OCI-M2 (cell line): Measurements from ENCODE around the gene GPR3.
"Not testable (repeated sequence)": the region's sequence is repeated elsewhere in the genome, so short reads cannot be mapped to it uniquely, and the experiment has no call there.

ENCODE experiments used
- DNase-seq: peaks from one replicate; lab custom pipeline; 2025; ENCODE audit not compliant: unreplicated experiment; lab: John Stamatoyannopoulos, UW

The GPR3 gene

DNA sequence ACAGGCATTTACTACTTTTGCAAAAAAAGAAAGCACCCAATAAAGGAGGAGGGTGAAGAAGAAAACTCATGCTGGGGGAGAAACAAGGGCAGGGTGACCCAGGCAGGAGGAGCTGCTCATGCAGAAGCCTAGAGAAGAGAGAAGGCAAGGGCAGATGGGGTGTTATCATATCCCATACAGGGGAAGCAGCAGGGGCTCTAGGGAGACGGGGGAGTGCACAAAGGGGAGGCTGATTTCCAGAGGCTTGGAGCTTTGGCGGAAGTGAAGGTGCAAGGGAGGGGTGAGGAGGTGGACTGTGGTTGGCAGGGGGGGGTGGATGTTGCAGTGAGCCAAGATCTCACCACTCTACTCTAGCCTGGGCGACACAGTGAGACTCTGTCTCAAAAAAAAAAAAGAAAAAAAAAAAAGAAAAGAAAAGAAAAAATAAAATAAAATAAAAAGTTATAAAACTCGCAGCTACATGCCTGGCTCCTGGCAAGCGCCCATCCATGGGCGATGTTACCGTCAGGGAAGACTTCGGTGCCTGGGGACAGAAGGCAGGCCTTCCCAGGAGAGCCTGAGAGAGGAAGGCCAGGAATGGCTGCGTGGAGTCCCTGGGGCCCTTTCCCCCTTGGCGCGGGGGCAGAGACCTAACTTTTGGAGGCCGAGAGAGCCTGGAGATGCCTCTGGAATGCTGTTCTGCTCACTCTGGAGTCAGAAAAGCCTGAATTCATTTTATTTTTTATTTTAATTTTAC lies 14.5 kb upstream of the GPR3 start:
- no peak for DNase-seq

DNA sequence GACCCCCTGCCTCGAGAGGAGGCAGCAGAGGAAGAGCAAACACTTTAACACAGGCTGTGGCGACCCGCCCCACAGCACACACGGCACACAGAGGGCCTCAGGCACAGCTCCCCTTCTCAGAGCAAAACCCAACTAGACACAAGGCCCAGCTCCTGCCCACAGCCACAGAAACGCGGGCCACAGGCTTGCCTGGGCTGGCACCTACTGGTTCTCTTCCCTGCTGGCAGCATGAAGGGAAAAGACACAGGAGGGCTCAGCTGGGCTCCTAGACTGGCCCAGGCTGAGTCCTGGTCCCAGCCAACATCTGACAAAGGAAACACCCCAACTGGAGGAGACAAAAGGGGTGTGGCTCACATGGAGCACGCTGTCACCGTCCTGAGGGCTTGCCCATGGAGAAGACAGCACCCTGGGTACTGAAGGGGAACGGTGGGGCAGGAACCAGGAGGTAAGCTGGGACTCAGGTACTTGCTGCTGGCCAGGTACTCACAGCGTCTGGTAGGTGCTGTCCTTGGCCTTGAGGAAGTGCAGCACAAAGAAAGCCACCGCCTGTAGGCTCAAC lies 12.8 kb upstream of the GPR3 start:
- no peak for DNase-seq

DNA sequence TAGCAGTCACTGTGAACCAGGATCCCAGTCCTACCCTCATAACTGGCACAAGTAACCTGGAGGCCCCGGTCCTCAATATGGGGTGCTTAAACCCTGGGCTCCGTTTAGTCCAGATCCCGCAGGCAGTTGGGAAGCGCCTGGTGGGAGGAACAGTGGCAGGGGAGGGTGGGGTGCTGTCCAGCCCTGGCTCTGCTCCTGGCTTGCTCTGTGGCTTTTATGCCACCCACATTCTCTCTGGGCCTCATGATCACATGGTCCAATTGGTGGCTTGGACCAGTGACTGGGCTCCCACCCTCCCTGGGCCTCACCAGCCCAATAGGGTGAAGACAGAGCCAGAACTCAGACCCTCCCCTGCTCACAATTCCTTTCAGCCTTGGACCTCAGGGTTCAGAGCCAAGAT lies 12.2 kb upstream of the GPR3 start:
- no peak for DNase-seq

DNA sequence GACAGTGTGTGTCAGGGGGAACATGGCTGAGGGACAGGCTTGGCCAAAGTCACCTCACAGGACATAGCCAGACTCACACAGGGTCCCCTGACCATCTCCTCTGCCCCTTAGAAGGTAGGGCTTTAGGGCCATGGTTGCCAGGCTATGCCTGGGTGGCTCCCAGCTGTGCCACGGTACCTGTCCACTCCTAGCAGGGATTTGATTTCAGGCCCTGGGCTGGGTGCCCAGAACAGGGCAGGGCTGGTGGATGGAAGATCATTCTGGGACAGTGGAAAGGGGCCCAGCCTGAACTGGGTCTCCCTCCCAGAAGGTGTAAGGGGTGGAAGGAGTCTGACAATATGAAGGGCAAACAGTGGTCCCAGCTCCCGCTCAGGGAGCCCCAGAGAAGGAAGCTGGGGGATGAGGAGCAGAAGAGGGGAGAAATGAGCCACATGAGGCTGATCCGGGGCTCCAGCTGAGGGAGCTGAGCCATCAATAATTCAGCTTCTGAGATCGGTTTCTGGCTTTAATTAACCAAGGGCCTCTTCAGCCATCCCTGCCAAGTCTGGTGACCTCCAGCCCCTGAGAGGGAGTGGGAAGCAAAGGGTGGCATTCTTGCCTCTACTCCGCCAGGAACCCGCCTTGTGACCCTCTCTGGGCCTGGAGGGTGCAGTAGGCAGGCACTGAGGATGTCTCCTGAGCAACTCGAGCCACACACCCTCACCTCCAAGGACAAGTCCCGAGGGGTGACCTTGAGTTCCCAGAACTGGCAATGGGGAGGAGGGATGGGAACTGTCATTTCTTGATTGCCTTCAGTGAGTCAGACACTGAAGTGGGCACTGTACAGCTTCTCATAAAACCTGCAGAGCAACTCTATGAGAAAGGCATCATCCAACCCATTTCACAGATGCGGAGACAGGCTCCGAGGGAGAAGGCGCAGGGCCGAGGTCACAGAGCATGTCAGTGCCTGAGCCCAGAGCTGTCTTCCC lies 11.4 kb upstream of the GPR3 start:
- no peak for DNase-seq

DNA sequence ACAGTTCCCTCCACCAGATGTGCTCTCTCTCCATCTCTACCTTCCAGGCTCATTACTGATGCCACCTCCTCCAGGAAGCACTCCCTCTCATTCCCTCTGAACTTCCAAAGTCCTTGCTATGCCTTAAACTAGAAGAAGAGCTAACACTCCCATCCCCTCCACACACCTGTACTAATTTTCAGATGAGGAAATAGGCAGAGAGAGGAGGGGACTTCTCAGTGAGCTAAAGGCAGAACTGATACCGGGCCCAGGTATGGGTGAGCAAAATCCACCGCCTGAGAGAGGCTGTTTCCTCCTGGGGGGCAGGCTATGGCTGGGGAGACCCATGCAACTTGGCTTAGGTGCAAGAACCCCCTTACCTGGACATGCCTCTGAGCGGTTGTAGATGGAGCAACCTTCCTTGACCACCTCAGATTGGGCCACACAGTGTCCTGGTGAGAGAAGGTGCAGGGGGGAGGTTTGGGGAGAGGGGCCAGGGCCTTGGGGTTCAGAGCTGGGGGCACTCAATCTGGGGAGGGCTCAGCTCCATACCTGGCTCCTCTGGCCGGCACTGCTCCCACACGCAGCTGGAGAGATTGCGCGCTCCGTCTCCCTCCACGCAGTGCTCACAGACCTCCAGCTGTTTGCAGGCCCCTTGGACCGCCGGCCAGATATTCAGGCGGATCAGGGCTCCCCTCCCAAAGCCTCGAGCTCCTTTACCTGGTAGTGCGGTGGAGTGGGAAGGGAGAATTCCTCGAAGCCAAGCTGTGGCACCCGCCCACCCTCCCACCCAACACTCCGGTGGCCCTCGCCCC lies 10.3 kb upstream of the GPR3 start:
- no peak for DNase-seq

DNA sequence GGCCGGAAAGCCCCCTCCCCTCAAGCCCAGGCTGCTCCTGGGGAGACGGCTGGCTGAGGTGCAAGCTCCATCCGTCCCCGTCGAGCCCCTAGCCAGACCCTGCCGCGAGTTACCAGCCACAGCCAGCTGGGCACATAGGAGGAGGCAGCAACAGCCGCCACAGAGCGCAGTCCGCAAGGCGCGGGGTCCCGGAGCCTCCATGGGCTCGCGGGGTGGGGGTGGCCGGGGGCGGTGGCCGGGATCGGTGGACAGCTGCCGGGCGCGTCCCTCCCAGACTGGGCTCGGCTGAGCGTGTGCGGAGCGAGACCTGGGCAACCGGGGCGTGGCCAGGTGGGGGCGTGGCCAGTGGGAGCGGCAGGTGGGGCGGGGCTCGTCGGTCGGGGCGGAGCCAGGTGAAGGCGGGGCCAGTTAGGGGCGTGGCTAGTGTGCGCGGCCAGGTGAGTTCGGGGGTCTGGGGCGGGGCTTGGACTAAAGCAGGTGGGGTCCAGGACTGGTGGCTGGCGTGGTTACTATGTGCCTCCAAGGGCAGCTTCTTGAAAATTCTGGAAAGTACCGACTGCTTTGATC lies 9.3 kb upstream of the GPR3 start, which contains the start of gene CD164L2:
CD164L2 (minus strand) TSS at position 295 of the 567 bp plus-strand sequence; CDS start at position 201, 94 bp downstream.
- no peak for DNase-seq

DNA sequence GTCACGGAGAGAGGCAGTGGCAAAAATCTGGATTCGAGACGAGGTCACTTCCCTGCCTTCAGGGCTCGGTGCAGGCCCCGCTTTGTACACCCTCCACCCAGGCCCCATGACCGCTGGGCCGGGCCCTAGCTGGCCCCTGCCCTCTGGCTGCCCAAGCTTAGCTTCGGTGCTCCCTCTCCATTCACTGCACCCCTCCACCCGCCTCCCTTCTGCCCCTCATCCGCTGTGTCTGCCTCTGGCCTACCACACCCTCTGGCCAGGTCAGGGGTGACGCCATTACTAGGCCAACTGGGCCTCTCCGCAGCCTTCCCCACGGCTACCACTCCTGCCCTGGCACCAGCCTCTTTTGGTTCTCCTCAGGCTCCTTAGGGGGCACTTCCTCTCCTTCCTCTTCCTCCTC lies 8.8 kb upstream of the GPR3 start:
- DNase-seq = no peak

DNA sequence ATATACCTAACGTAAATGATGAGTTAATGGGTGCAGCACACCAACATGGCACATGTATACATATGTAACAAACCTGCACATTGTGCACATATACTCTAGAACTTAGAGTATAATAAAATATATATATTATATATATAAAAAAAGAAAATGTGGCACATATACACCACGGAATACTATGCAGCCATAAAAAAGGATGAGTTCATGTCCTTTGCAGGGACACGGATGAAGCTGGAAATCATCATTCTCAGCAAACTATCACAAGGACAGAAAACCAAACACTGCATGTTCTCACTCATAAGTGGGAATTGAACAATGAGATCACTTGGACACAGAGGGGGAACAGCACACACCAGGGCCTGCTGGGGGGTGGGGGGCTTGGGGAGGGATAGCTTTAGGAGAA lies 7.6 kb upstream of the GPR3 start:
- DNase-seq = not testable (repeated sequence)

DNA sequence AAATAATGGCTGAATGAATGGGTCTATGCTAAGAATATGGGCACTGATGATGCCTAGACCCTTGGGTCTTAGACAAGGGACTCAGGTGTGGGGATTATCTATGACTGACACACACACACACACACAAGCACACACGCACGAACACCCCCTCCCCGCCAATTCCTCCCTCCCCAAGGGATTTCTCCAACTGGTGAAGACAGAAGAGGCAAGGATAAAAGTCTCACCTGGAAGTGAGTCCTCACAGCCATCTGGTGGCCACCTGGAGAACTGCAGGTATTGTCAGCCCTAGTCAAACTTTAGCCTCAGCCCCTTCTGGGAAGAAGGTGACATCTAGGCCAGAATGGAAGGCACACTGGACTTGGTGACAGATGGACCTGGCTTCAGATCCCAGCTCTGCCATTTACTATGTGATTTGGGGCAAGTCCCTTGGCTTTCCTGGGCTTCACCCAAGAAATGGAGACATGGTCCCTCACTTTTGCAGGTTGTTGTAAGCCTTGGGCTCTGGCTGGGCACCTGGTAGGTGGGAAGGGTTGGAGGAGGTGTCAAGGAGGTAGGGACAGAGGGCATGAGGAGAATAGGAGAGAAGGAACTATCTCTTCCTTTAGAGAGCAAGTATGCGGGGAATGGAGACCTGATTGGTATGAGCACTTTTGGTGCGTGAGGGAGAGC lies 4.0 kb upstream of the GPR3 start:
- DNase-seq = peak; percentile 10

DNA sequence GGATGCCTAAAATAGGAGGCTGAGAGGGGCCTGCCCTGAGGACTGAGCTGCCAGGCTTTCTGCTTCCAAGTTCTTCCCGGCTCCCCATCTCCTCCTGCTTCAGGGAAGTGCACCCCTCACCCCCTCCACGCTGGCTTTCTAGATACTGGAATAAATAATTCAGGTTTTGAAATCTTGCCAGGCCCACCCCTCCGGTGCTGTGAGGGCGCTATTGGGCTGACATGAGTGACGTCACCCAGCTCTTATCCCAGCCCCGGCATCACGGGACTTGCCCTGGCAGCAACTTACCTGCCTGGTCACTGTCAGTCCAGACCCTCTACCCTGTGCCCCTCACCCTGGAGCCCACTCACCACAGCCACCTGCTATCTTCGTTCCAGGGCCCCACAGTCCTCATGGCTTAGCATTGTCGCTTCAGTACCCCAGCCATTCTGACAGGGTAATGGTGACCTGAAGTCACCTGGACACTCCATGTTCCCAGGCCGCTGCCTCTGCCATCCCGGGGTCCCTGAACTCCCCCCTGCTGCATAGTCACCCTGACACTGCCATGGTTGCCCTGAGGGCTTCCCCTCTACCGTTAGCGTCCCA lies 819 bp upstream of the GPR3 start:
- no peak for DNase-seq

DNA sequence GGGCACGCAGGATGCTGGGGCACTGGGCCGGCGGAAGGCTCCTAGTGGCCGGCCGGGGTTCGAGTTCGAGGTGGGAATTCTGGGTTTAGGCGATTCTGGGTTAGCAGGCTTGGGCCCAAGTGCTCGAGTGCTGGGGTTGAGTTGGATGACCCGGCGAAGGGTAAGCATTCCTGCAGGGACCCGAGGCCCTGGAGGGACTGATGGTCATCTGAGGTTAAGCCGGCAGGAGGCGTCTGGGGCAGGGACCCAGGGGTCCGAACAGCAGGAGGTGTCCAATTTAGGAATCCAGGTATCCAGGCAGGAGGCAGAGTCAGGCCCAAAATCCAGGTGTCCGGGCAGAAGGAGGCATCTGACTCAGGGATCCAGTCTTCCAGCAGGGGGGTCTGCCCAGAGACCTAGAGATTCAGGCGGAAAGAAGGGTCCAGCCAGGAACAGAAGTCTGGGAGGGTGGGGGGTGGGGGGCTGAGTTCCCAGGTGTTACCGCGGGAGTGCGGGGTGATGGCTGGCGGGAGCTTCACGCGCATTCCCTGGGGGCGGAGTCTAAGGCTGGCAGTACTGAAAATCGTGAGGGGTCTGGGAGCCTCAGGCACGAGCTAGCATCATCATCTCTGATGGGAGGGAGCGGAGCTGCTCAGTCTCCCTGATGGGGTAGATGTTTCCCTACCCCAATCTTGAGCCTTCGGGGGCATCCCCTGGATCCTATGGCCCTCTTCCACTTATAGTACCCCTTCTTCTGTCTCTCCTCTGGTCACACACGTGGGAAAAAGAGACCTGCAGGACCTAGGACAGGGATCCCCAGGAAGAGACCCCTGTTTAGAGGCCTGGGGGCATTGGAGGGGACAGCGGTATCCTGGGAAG lies 585 bp downstream of the GPR3 start:
- no peak for DNase-seq

DNA sequence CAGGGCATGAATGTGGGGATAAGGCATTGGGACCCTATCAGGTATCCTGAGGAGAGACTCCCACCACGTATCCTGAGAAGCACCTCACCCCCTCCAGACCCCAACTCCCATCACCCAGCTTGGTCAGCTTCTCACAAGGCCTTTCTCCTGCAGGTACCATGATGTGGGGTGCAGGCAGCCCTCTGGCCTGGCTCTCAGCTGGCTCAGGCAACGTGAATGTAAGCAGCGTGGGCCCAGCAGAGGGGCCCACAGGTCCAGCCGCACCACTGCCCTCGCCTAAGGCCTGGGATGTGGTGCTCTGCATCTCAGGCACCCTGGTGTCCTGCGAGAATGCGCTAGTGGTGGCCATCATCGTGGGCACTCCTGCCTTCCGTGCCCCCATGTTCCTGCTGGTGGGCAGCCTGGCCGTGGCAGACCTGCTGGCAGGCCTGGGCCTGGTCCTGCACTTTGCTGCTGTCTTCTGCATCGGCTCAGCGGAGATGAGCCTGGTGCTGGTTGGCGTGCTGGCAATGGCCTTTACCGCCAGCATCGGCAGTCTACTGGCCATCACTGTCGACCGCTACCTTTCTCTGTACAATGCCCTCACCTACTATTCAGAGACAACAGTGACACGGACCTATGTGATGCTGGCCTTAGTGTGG lies 1.3 kb downstream of the GPR3 start:
- no peak for DNase-seq

DNA sequence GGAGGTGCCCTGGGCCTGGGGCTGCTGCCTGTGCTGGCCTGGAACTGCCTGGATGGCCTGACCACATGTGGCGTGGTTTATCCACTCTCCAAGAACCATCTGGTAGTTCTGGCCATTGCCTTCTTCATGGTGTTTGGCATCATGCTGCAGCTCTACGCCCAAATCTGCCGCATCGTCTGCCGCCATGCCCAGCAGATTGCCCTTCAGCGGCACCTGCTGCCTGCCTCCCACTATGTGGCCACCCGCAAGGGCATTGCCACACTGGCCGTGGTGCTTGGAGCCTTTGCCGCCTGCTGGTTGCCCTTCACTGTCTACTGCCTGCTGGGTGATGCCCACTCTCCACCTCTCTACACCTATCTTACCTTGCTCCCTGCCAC lies 1.8 kb downstream of the GPR3 start:
- no peak for DNase-seq

DNA sequence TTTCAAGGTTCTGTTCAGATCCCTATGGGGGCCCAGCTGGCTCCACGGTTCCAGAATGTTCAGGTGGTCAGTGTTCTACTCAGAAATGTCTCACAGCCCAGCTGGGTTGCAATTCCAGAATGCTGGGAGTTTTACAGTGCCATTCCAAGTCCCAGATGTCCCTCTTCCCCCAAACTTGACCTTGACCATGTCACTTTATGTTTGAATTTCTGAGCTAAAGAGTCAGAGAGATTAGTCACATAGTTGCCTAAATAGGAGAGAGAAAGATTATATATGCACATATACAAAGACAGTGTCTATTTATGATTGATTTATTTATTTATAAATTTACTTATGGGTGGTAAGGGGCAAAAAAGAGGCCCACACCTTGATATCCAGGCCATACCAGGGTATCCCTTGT lies 2.5 kb downstream of the GPR3 start:
- DNase-seq = no peak

DNA sequence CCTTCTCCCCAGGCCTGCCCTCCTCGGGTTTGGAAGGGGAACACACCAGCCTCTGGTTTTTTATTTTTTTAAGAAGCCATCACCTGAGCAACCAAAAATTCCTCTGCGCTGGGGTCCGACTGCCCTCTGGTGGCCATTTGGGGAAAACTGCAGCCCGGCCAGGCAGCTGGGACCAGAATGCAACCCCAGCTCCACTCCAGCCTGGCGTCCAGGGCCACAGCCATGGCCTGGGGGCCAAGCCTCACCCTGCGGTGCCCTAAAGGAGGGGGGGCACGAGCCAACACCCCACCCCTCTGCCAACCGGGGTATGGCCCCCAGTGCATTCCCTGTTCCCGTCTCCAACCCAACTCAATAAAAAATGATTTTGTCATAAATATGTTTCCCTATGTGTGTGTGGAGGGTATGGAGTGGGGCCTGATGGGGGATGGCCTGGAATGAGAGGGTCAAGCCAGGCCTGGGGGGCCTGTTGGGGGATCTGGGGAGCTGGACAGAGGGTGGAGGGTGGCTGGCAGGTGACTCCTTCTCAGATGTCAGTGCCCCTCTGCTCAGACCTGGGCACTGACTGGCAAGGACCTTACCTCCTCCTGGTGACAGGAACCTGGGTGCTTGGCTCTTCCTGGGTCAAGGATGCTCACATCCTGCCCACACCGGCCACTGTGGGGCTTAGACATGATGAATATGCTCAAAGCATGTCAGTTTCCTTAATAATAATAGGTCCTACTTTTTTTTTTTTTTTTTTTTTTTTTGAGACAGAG lies 3.2 kb downstream of the GPR3 start:
- peak; percentile 17 for DNase-seq

DNA sequence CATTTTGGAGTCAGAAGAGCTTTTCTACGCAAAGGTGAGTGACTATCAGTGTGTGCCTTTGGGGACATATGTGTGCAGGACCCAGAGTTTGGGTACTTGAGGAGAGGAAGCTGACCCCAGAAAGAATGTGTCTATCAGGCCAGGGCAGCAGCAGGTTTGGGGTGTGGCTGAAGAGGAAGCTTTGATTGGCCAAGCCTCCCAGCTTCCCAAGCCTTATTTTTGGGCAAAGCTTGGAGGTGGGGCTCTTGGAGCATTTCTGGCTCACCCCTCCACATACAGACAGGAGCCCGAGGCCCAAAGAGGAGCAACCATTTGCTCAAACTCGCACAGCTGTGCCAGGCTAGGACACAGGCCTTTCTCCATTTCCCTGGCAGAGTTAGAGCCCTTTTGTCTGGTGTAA lies 4.7 kb downstream of the GPR3 start:
- no peak for DNase-seq

DNA sequence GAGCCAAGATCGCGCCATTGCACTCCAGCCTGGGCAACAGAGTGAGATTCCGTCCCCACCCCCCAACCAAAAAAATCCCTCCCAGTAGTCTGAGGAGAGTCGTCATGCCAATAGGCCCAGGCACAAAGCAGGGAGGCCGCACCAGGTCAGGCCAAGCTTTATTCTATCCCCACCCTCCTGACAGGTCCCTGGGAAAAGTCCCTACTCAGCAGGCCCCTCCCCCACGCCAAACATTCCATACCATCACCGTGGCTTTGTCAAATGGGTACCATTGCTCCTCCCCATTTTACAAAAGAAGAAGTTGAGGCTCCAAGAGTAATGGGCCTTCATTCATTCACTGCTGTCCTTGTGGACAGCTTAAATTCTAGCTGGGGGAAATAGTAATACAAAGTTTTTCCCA lies 5.3 kb downstream of the GPR3 start:
- no peak for DNase-seq
